ENCODE results near the gene SARS1. TPM values are rescaled to one million over a fixed set of nuclear protein-coding genes. Genes with fewer than 3 reads are reported as not detected.

The SARS1 gene
- polyA plus RNA-seq, 1 experiment: 411 TPM

GRCh38 chr1:109225711-109226445 is 12.2 kb downstream of the SARS1 start:
- TF ChIP-seq, protein P1, sequence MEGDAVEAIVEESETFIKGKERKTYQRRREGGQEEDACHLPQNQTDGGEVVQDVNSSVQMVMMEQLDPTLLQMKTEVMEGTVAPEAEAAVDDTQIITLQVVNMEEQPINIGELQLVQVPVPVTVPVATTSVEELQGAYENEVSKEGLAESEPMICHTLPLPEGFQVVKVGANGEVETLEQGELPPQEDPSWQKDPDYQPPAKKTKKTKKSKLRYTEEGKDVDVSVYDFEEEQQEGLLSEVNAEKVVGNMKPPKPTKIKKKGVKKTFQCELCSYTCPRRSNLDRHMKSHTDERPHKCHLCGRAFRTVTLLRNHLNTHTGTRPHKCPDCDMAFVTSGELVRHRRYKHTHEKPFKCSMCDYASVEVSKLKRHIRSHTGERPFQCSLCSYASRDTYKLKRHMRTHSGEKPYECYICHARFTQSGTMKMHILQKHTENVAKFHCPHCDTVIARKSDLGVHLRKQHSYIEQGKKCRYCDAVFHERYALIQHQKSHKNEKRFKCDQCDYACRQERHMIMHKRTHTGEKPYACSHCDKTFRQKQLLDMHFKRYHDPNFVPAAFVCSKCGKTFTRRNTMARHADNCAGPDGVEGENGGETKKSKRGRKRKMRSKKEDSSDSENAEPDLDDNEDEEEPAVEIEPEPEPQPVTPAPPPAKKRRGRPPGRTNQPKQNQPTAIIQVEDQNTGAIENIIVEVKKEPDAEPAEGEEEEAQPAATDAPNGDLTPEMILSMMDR (IDR thresholded peaks at IDR 0.05; ENCODE audit: insufficient read depth, low read depth, low read length): no peak
- CTCF ChIA-PET: interaction anchor here (1.1 to 1.6 kb wide), 2 partner anchors 12 to 13 kb away, joined by 3 to 9 read pairs; partner anchors contain the start of gene SARS1
- DNase-seq (ENCODE audit: low read depth): no peak
- H3K4me3 ChIP-seq (ENCODE audit: low read depth, low read length): no peak overlapping the region
- POLR2A ChIA-PET: no interaction called here
- no peaks in the 10 kb centered on the region for H3K27me3 ChIP-seq (ENCODE audit: control insufficient read depth, insufficient read depth, low read length)
- peaks cover 14% of the 10 kb centered on the region for H3K36me3 ChIP-seq (ENCODE audit: control insufficient read depth, insufficient read depth, low read length)

- ChIA-PET CTCF (no interaction called here), POLR2A (interaction anchor here (0.7 kb wide), 1 partner anchor 168 kb away, joined by 11 read pairs; no protein-coding TSS in a partner anchor)
- DNase-seq (ENCODE audit: low read depth): no peak
- Histone ChIP-seq H3K36me3 (ENCODE audit: control insufficient read depth, insufficient read depth, low read length) (peaks cover 23% of the 10 kb centered on the region), H3K4me3 (ENCODE audit: low read depth, low read length) (no peak overlapping the region), H3K27me3 (ENCODE audit: control insufficient read depth, insufficient read depth, low read length) (no peaks in the 10 kb centered on the region)
- TF ChIP-seq, protein P1 (IDR thresholded peaks at IDR 0.05; ENCODE audit: insufficient read depth, low read depth, low read length): no peak
Measured at GRCh38 chr1:109228167-109228566, 14.4 kb downstream of the SARS1 start.

GRCh38 chr1:109229531-109230127 is 15.9 kb downstream of the SARS1 start:
- ChIA-PET CTCF (no interaction called here), POLR2A (no interaction called here)
- Histone ChIP-seq H3K27me3 (ENCODE audit: control insufficient read depth, insufficient read depth, low read length) (no peaks in the 10 kb centered on the region), H3K36me3 (ENCODE audit: control insufficient read depth, insufficient read depth, low read length) (peaks cover 23% of the 10 kb centered on the region), H3K4me3 (ENCODE audit: low read depth, low read length) (no peak overlapping the region)
- no peak for DNase-seq (ENCODE audit: low read depth)
- TF ChIP-seq, protein P1 (IDR thresholded peaks at IDR 0.05; ENCODE audit: insufficient read depth, low read depth, low read length): no peak

DNA sequence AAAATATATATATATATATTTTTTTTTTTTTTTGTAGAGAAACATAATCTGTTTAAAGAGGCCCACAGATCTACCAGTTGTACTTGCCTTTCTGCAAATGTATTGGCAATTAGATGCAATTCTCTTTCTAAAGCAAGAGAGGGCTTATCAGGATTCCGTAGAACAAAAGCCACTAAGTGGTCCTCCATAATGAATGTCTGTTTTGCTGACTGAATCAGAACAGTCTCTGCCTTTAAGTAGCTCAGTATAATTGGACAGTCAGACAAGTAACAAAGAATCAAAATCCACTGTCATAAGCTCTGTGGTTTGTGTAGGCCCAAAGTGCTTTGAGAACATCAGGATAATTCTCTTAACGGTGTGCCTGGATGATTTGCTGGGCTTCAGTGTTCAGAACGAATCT is 17.3 kb downstream of the SARS1 start:
- CTCF ChIA-PET: interaction anchor here (0.9 to 2.0 kb wide), 2 partner anchors 9 to 21 kb away, joined by 3 to 6 read pairs; no protein-coding TSS in a partner anchor
- Histone ChIP-seq H3K36me3 (ENCODE audit: control insufficient read depth, insufficient read depth, low read length) (peaks cover 33% of the 10 kb centered on the region), H3K4me3 (ENCODE audit: low read depth, low read length) (no peak overlapping the region), H3K27me3 (ENCODE audit: control insufficient read depth, insufficient read depth, low read length) (no peaks in the 10 kb centered on the region)
- POLR2A ChIA-PET: no interaction called here
- TF ChIP-seq, protein P1 (IDR thresholded peaks at IDR 0.05; ENCODE audit: insufficient read depth, low read depth, low read length): no peak
- DNase-seq (ENCODE audit: low read depth): no peak

GRCh38 chr1:109235137-109235536 is 21.4 kb downstream of the SARS1 start:
- ChIA-PET POLR2A (no interaction called here), CTCF (no interaction called here)
- no peak for DNase-seq (ENCODE audit: low read depth)

More at GRCh38 chr1:109235137-109235536, 21.4 kb downstream of the SARS1 start:
- H3K36me3 ChIP-seq (ENCODE audit: control insufficient read depth, insufficient read depth, low read length): peaks cover 55% of the 10 kb centered on the region
- H3K27me3 ChIP-seq (ENCODE audit: control insufficient read depth, insufficient read depth, low read length): no peaks in the 10 kb centered on the region
- TF ChIP-seq, protein P1 (IDR thresholded peaks at IDR 0.05; ENCODE audit: insufficient read depth, low read depth, low read length): no peak
- H3K4me3 ChIP-seq (ENCODE audit: low read depth, low read length): no peak overlapping the region

Measured in BJ (cell line).